Measurements from ENCODE around the gene N4BP2L2.

- no peak for TF ChIP-seq EZH2 (IDR thresholded peaks at IDR 0.05; ENCODE audit: borderline replicate concordance, low read length)
- TF ChIP-seq CTCF (conservative IDR thresholded peaks at IDR 0.05 in 1 of 2, IDR thresholded peaks at IDR 0.05 in 1 of 2; ENCODE audit: extremely low read depth in 1 of 2, insufficient read depth in 1 of 2, low read depth in 1 of 2, low read length in 2 of 2): no peak
Observed at GRCh38 chr13:32553720-32554119, 15.1 kb upstream of the N4BP2L2 start.
